ENCODE measurements around the gene ARHGAP6.

- TF ChIP-seq CTCF (IDR thresholded peaks at IDR 0.05) (no peak), EZH2 (IDR thresholded peaks at IDR 0.05) (no peak)
Measured at GRCh38 chrX:11285651-11286050, 380.1 kb downstream of the ARHGAP6 start.

All from neural progenitor cell (in vitro differentiated cells).